GM19452 (cell line): ENCODE data around the gene PLCL2.

Experiments
- ATAC-seq: cut with Tn5 transposase; IDR thresholded peaks from one replicate; pipeline ENCODE4 v1.9.1; 2021; ENCODE audit not compliant: unreplicated experiment

PLCL2 gene

DNA sequence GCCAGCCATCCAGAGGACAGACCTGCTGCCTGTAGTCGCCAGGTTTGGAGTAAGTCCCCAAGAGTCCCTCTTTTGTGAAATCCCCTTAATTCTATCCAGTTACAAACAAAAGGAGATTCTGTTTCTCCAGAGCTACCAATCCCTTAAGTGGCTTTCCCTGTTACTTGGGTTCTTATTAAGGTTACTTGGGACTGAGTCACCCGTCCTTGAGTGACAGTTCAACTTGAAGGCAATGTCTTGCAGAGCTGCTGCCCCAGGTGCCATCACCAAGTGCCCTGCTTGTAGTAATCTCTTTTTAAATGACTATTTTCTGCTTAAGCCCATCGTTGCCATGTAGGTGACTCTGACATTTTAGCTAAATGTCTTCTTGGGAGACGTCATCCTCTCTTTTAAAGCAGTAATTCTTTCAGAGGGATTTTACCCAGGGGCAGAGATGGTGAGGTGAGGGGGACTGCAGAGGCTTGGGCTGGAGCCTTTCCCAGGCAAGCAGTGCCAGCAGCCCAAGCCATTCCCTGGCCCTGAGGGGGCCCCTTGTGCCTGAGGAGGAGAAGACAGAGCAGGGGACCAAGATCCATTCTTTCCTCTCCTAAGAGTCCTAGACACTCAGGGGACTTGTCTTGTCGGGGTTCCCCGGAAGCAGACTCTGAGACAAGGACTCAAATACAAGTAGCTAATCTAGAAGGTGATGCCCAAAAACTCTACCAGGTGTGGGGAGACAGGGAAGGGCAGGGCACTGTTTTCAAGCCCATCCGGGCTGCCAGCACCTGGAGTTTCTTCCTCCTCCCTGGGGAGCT lies 253.7 kb downstream of the PLCL2 start:
- ATAC-seq = no peak
